Stomach (tissue), 4 donors: Measurements from ENCODE around the gene LHB.

Experiments used
- EP300 ChIP-seq: sonication (generic); formaldehyde crosslinking; IDR thresholded peaks from one replicate; pipeline ENCODE4 v1.6.1; 2017; ENCODE audit warnings: antibody characterized with exemption
- POLR2A ChIP-seq, 4 donors: fragments of 450-650 bp; IDR thresholded peaks; one replicate each; pipeline ENCODE4 v1.6.1; 2016; ENCODE audit warnings: antibody characterized with exemption in 4 of 4, control low read depth in 2 of 4, mild to moderate bottlenecking in 1 of 4, moderate library complexity in 1 of 4
- POLR2AphosphoS5 ChIP-seq, 3 donors: sonication (generic); formaldehyde crosslinking; IDR thresholded peaks; one replicate each; pipeline ENCODE4 v1.6.1; 2016; ENCODE audit warnings: antibody characterized with exemption in 3 of 3
- TF ChIP-seq, protein P1 (sequence below), 7 experiments: fragments of 450-650 bp in 4 of 7; fragments of 200-600 bp in 3 of 7; sonication (generic) in 3 of 7; IDR thresholded peaks; one replicate each; pipeline ENCODE4 v1.5.1; 2016 to 2019; ENCODE audit warnings: antibody characterized with exemption in 7 of 7, control low read depth in 2 of 7, mild to moderate bottlenecking in 1 of 7

DNA sequence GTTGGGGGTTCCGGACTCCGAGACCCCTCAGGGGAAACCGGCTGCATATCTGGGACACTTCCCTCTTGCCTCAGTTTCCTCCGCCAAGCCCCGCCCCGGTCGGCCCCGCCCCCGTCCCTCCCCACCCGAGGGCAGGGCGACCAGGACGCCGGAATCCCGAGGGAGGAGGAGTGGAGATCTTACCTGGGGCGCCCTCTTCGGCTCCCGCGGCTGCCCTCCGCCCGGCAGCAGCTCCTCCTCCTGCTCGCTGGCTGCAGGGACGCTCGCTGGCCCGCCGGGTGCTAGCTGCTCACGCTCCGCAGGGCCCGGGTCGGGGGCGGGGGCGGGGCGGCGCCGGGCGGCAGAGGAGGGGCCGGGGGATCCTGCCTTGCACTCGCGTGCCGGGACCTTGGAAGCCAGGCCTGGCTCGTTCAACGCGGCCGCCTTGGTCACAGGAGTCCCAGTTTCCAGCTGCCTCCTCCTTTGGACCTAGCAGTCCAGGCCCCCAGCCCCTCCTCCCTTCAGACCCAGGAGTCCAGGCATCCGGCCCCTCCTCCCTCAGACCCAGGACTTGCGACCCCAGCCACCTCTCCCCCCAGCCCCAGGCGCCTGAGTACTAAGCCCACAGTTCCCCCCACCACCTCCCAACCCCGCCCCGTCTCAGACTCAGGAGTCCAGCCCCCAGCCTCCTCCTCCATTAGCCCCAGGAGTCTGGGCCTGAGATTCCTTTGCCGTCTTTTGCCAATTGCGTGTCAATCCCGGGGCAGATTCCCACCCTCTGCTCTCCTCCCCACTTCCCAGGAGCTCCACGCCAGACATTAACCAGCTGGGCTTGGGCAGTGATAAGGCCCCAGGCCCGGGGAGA is 48.1 kb upstream of the LHB start, which contains the start of gene NTF4:
- TF ChIP-seq, protein P1, sequence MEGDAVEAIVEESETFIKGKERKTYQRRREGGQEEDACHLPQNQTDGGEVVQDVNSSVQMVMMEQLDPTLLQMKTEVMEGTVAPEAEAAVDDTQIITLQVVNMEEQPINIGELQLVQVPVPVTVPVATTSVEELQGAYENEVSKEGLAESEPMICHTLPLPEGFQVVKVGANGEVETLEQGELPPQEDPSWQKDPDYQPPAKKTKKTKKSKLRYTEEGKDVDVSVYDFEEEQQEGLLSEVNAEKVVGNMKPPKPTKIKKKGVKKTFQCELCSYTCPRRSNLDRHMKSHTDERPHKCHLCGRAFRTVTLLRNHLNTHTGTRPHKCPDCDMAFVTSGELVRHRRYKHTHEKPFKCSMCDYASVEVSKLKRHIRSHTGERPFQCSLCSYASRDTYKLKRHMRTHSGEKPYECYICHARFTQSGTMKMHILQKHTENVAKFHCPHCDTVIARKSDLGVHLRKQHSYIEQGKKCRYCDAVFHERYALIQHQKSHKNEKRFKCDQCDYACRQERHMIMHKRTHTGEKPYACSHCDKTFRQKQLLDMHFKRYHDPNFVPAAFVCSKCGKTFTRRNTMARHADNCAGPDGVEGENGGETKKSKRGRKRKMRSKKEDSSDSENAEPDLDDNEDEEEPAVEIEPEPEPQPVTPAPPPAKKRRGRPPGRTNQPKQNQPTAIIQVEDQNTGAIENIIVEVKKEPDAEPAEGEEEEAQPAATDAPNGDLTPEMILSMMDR (IDR thresholded peaks at IDR 0.05) = no peak
- no peak for TF ChIP-seq EP300
- no peak for TF ChIP-seq POLR2A (IDR thresholded peaks at IDR 0.05)
- no peak for TF ChIP-seq POLR2AphosphoS5 (IDR thresholded peaks at IDR 0.05)
